LNCAP (cell line): ENCODE measurements around the gene RAB14.

ENCODE experiments used
- CTCF ChIP-seq: fragments of 450-650 bp; IDR thresholded peaks from 2 replicates; pipeline ENCODE4 v1.5.1; 2017; ENCODE audit warnings: mild to moderate bottlenecking

RAB14 gene

GRCh38 chr9:121226175-121226574, 24.5 kb upstream of the RAB14 start:
- TF ChIP-seq CTCF: no peak

GRCh38 chr9:121225240-121225639, 23.6 kb upstream of the RAB14 start:
- no peak for TF ChIP-seq CTCF

- peak; percentile 84 for TF ChIP-seq CTCF
These were observed 21.0 kb upstream of the RAB14 start for GRCh38 chr9:121222524-121223171.

GRCh38 chr9:121221664-121222055, 20.0 kb upstream of the RAB14 start:
- no peak for TF ChIP-seq CTCF

- no peak for TF ChIP-seq CTCF
These were observed 19.5 kb upstream of the RAB14 start for GRCh38 chr9:121220996-121221663.

- TF ChIP-seq CTCF: no peak
These were observed 17.9 kb upstream of the RAB14 start for GRCh38 chr9:121219530-121219929.

- TF ChIP-seq CTCF: no peak
These were observed 16.8 kb upstream of the RAB14 start for GRCh38 chr9:121218357-121219027.
